SK-N-SH treated with all-trans-retinoic acid at 6 μM for 48 hours (cell line): ENCODE data around the gene HDAC1.

Source experiments
- ATAC-seq: fragments of 200-7000 bp; cut with Tn5 transposase; 3 replicates; pipeline ENCODE4 v1.9.1; 2020; ENCODE audit warnings: mild to moderate bottlenecking, moderate library complexity
- ARNTL ChIP-seq: fragments of 450-650 bp; formaldehyde crosslinking; IDR thresholded peaks from 2 replicates; pipeline ENCODE4 v1.5.0; 2020; ENCODE audit warnings: low read depth, mild to moderate bottlenecking, moderate library complexity, borderline replicate concordance
- BACH2 ChIP-seq: fragments of 250-450 bp; sonication (Bioruptor Pico); IDR thresholded peaks from 2 replicates; pipeline ENCODE4 v1.9.0; 2021; ENCODE audit warnings: mild to moderate bottlenecking, borderline replicate concordance
- CREB5 ChIP-seq: fragments of 250-450 bp; sonication (Bioruptor Pico); IDR thresholded peaks from 2 replicates; pipeline ENCODE4 v1.5.1; 2020; ENCODE audit warnings: low read depth, mild to moderate bottlenecking, moderate library complexity
- CSRNP3 ChIP-seq: fragments of 250-450 bp; sonication (Bioruptor Pico); IDR thresholded peaks from 2 replicates; pipeline ENCODE4 v1.5.1; 2021; ENCODE audit warnings: mild to moderate bottlenecking, moderate library complexity
- ISL1 ChIP-seq: fragments of 250-450 bp; sonication (Bioruptor Pico); IDR thresholded peaks from 2 replicates; pipeline ENCODE4 v2.1.2; 2022; ENCODE audit warnings: mild to moderate bottlenecking, moderate library complexity
- OSR1 ChIP-seq: fragments of 250-450 bp; sonication (Bioruptor Pico); IDR thresholded peaks from 2 replicates; pipeline ENCODE4 v1.8.0; 2022; ENCODE audit warnings: moderate library complexity, mild to moderate bottlenecking, inconsistent platforms
- PATZ1 ChIP-seq: fragments of 250-450 bp; sonication (Bioruptor Pico); IDR thresholded peaks from 2 replicates; pipeline ENCODE4 v1.8.0; 2020; ENCODE audit warnings: mild to moderate bottlenecking, moderate library complexity, borderline replicate concordance
- PPARA ChIP-seq: fragments of 250-450 bp; sonication (Bioruptor Pico); IDR thresholded peaks from 2 replicates; pipeline ENCODE4 v1.5.0; 2020; ENCODE audit warnings: mild to moderate bottlenecking, borderline replicate concordance
- RARB ChIP-seq: fragments of 250-450 bp; sonication (Bioruptor Pico); IDR thresholded peaks from 2 replicates; pipeline ENCODE4 v1.8.0; 2021; ENCODE audit warnings: mild to moderate bottlenecking, moderate library complexity
- SNAI2 ChIP-seq: fragments of 250-450 bp; sonication (Bioruptor Pico); IDR thresholded peaks from 2 replicates; pipeline ENCODE4 v1.5.0; 2020; ENCODE audit warnings: mild to moderate bottlenecking, moderate library complexity
- TCF4 ChIP-seq: fragments of 250-450 bp; sonication (Bioruptor Pico); IDR thresholded peaks from 2 replicates; pipeline ENCODE4 v1.8.0; 2021; ENCODE audit warnings: mild to moderate bottlenecking, moderate library complexity, borderline replicate concordance
- TOX ChIP-seq: fragments of 250-450 bp; sonication (Bioruptor Pico); IDR thresholded peaks from 2 replicates; pipeline ENCODE4 v1.8.0; 2021; ENCODE audit warnings: mild to moderate bottlenecking, moderate library complexity, borderline replicate concordance
- ZFP3 ChIP-seq: fragments of 250-450 bp; sonication (Bioruptor Pico); IDR thresholded peaks from 2 replicates; pipeline ENCODE4 v1.5.0; 2020; ENCODE audit warnings: mild to moderate bottlenecking, moderate library complexity
- ZFP30 ChIP-seq: fragments of 450-650 bp; formaldehyde crosslinking; IDR thresholded peaks from 2 replicates; pipeline ENCODE4 v1.5.0; 2022; ENCODE audit warnings: mild to moderate bottlenecking, moderate library complexity
- ZNF70 ChIP-seq: fragments of 450-650 bp; formaldehyde crosslinking; IDR thresholded peaks from 2 replicates; pipeline ENCODE4 v1.5.0; 2020; ENCODE audit warnings: mild to moderate bottlenecking, moderate library complexity
- ZNF8 ChIP-seq: fragments of 450-650 bp; formaldehyde crosslinking; IDR thresholded peaks from 2 replicates; pipeline ENCODE4 v1.5.0; 2020; ENCODE audit warnings: mild to moderate bottlenecking, moderate library complexity

HDAC1 gene

GRCh38 chr1:32376199-32376598 is 84.3 kb downstream of the HDAC1 start:
- no peak for ATAC-seq
- no peak for TF ChIP-seq RARB (CRISPR knock-in tag)
- no peak for TF ChIP-seq OSR1 (CRISPR knock-in tag)
- no peak for TF ChIP-seq ZNF8 (CRISPR knock-in tag)
- TF ChIP-seq ZFP3 = no peak
- TF ChIP-seq PATZ1 (CRISPR knock-in tag) = no peak
- no peak for TF ChIP-seq ARNTL (CRISPR knock-in tag)
- no peak for TF ChIP-seq TOX
- TF ChIP-seq, all 23 proteins: peak for 0

GRCh38 chr1:32377541-32378220 is 85.8 kb downstream of the HDAC1 start:
- TF ChIP-seq CSRNP3 (CRISPR knock-in tag) (no peak), ZNF8 (CRISPR knock-in tag) (no peak), PATZ1 (CRISPR knock-in tag) (no peak), SNAI2 (CRISPR knock-in tag) (no peak), PPARA (CRISPR knock-in tag) (no peak), TCF4 (no peak), ZFP3 (no peak), ZNF70 (CRISPR knock-in tag) (no peak), ISL1 (CRISPR knock-in tag) (no peak), OSR1 (CRISPR knock-in tag) (no peak), RARB (CRISPR knock-in tag) (no peak), ARNTL (CRISPR knock-in tag) (no peak), BACH2 (no peak), TOX (no peak)
- no peak for ATAC-seq

- ATAC-seq = no peak
- no peak for TF ChIP-seq SNAI2 (CRISPR knock-in tag)
- TF ChIP-seq ZFP30 (CRISPR knock-in tag) = no peak
- TF ChIP-seq ISL1 (CRISPR knock-in tag) = no peak
- no peak for TF ChIP-seq PPARA (CRISPR knock-in tag)
- TF ChIP-seq OSR1 (CRISPR knock-in tag) = no peak
- TF ChIP-seq CSRNP3 (CRISPR knock-in tag) = no peak
- no peak for TF ChIP-seq ZNF70 (CRISPR knock-in tag)
- no peak for TF ChIP-seq CREB5 (CRISPR knock-in tag)
- TF ChIP-seq, all 23 proteins: peak for 0
Observed at GRCh38 chr1:32380057-32380456, 88.2 kb downstream of the HDAC1 start.
